ENCODE results near the gene ID2. TPM values are rescaled to one million over a fixed set of nuclear protein-coding genes. Genes with fewer than 3 reads are reported as not detected.
A peak's percentile ranks its signal among the peaks of the same experiment; 100 is the strongest.

ID2 gene
- total RNA-seq, 1 experiment from 2014 or later, result 48.6 TPM

DNA sequence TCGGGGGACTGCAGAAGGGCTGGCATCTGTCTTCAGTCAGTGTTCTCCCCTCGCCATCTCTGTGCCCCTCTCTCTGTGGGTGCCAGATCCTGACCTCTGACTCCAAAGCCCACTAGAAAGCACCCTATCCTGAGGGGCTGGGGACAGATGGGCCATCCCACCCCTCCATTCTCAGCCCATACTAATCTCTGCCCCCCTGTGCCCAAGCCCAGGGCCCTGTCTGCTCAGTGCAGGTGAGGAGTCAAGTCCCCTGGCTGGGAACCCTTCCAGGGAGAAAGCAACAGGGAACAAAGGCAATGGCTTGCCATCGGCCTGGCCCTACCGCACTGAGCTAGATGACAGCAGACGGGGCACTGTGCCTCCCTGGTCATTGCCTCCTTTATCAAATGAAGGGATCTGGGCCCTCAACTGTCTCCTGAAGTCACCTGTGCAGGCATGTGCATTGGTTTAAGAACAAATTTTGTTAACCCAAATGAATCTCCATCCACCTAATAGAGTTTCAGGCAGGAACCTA, 42.7 kb upstream of the ID2 start:
- Histone ChIP-seq H4K5ac (ENCODE audit: insufficient read length, low read depth, low read length) (no peak overlapping the region), H4K91ac (ENCODE audit: insufficient read length, low read depth, low read length) (no peak overlapping the region), H3K4ac (ENCODE audit: low read depth, low read length) (no peak overlapping the region), H2BK20ac (ENCODE audit: low read depth, low read length, poor library complexity, severe bottlenecking) (no peak overlapping the region), H4K20me1 (ENCODE audit: control insufficient read depth, insufficient read depth, insufficient read length) (no peaks in the 10 kb centered on the region), H3K23me2 (ENCODE audit: insufficient read length, low read depth, low read length, poor library complexity, severe bottlenecking) (peaks cover 4% of the 10 kb centered on the region), H3K27ac (ENCODE audit: insufficient read length, low read depth, low read length) (no peak overlapping the region), H3K14ac (ENCODE audit: insufficient read depth, low read length) (peak overlapping the region; percentile 64; the same call in 1 of the 2 replicates), H2BK120ac (ENCODE audit: low read depth, low read length, poor library complexity, severe bottlenecking) (no peak overlapping the region), H2AK5ac (ENCODE audit: insufficient read length, low read length) (no peak overlapping the region), H3K56ac (ENCODE audit: insufficient read length, low read depth, low read length) (no peak overlapping the region), H2AFZ (ENCODE audit: low read length) (no peak overlapping the region), H2BK12ac (ENCODE audit: insufficient read length, low read depth, low read length) (no peak overlapping the region), H3T11ph (ENCODE audit: low read length) (no peak overlapping the region), H3K4me2 (ENCODE audit: insufficient read depth, insufficient read length, low read length) (no peak overlapping the region), H3K18ac (ENCODE audit: insufficient read length, low read depth, low read length) (no peak overlapping the region), H3K23ac (ENCODE audit: insufficient read length, low read depth, low read length) (no peak overlapping the region), H2BK15ac (ENCODE audit: low read depth, low read length) (no peak overlapping the region), H3K79me1 (ENCODE audit: insufficient read depth, low read depth, low read length, poor library complexity, severe bottlenecking) (no peaks in the 10 kb centered on the region), H3K4me1 (ENCODE audit: insufficient read depth, low read length) (peaks cover 17% of the 10 kb centered on the region), H3K9ac (ENCODE audit: extremely low read depth, insufficient read length, low read length) (no peak overlapping the region), H3K9me3 (ENCODE audit: control insufficient read depth, low read depth, low read length) (no peaks in the 10 kb centered on the region), H3K79me2 (ENCODE audit: insufficient read depth, low read length) (no peaks in the 10 kb centered on the region), H3K27me3 (ENCODE audit: insufficient read depth, low read length) (no peaks in the 10 kb centered on the region; the same call in 1 of the 2 replicates), H2BK5ac (ENCODE audit: insufficient read length, low read length) (no peak overlapping the region), H4K8ac (replicated peaks; ENCODE audit: insufficient read length, low read depth, low read length) (no peak overlapping the region)
- no peaks in the 10 kb centered on the region; a peak in 1 of 7 replicates for H3K36me3 Mint-ChIP-seq (ENCODE audit: insufficient read depth in 1 of 3, low read depth in 3 of 3)
- H3K4me3 Mint-ChIP-seq, result no peak overlapping the region
- WGBS (ENCODE audit: extremely low coverage, insufficient read length, low lambda C conversion rate), result no CpG with 5 or more reads among the region's 5 CpGs
- no peak overlapping the region for H3K27ac Mint-ChIP-seq
- H3K9me3 Mint-ChIP-seq, result no peaks in the 10 kb centered on the region; a peak in 1 of 5 replicates
- no peak for DNase-seq
- peaks cover 21% of the 10 kb centered on the region for H3K27me3 Mint-ChIP-seq (ENCODE audit: low read depth)
- H3K4me1 Mint-ChIP-seq, result peaks cover 78 to 86% of the 10 kb centered on the region in 2 experiments
- TF ChIP-seq, protein P1, sequence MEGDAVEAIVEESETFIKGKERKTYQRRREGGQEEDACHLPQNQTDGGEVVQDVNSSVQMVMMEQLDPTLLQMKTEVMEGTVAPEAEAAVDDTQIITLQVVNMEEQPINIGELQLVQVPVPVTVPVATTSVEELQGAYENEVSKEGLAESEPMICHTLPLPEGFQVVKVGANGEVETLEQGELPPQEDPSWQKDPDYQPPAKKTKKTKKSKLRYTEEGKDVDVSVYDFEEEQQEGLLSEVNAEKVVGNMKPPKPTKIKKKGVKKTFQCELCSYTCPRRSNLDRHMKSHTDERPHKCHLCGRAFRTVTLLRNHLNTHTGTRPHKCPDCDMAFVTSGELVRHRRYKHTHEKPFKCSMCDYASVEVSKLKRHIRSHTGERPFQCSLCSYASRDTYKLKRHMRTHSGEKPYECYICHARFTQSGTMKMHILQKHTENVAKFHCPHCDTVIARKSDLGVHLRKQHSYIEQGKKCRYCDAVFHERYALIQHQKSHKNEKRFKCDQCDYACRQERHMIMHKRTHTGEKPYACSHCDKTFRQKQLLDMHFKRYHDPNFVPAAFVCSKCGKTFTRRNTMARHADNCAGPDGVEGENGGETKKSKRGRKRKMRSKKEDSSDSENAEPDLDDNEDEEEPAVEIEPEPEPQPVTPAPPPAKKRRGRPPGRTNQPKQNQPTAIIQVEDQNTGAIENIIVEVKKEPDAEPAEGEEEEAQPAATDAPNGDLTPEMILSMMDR (conservative IDR thresholded peaks at IDR 0.05), result no peak
